Esophagus mucosa (tissue), 1 donor: Measurements from ENCODE around the gene CCDC9B. TPM values are rescaled to one million over a fixed set of nuclear protein-coding genes. Genes with fewer than 3 reads are reported as not detected.

Experiments used
- ATAC-seq: fragments of 200-7000 bp; cut with Tn5 transposase; one replicate; pipeline ENCODE4 v1.9.1; 2020
- total RNA-seq: library from RNA; stranded (reverse); gene quantifications from one replicate; pipeline ENCODE4 v1.2.4, GENCODE V29; 2023
- donor health status: DM: yes; HTN: yes; CAD: no.

The CCDC9B gene
- total RNA-seq, 1 donor from 2014 or later = 21.3 TPM

- ATAC-seq = no peak
Measured at GRCh38 chr15:40365016-40365415, 24.3 kb upstream of the CCDC9B start.

- ATAC-seq = no peak
Measured at GRCh38 chr15:40364251-40364650, 23.5 kb upstream of the CCDC9B start.

- ATAC-seq = no peak
Measured at GRCh38 chr15:40363611-40364010, 22.9 kb upstream of the CCDC9B start.

GRCh38 chr15:40361640-40362039 is 20.9 kb upstream of the CCDC9B start:
- ATAC-seq = no peak

- no peak for ATAC-seq
Measured at GRCh38 chr15:40360015-40360414, 19.3 kb upstream of the CCDC9B start.

DNA sequence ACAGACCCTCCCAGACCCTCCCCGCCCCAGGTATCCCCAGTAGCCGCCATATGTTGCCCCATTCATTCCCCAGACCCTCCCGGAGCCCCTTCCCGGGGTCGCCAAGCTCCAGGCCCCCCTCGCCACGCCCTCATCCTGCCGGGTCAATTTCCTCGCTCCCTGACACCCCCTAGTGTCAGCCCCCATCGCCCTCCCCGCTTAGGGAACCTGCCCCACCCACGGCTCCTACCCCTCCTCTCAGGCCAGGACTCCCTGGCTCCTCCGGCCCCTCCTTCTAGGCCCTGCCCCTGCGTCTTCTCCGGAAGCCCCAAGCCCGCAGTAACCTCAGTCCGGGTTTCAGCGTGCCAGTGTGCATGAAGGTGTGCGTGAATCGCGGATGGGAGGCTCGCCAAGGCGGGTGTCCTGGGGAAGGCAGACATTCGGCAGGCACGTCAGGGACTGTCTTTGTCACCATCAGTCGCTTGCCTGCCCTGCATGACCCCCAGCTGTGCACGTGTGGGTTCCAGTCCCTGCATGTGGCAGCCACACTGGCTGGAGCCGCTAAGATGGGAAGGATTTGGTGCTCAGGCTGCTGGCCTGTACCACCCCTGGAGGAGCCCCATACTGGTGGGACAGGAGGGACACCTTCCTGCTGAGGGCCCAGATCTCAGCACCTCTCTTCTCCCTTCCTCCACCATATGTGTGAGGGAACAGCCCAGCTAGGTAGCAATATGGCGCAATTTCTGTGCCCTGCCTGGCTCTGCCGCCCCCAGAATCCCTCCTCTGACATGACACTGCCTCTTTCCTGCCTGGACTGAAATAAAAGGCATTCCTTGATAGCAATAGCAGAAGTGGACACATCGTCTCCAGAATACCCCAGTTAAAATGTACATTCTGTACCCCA is 18.0 kb upstream of the CCDC9B start:
- peak; percentile 5 for ATAC-seq

GRCh38 chr15:40357723-40358470 is 17.2 kb upstream of the CCDC9B start, which contains the start of gene DISP2:
DISP2 (plus strand) TSS chr15:40358219; CDS start chr15:40358322, 103 bp downstream.
- peak; percentile 79 for ATAC-seq

- ATAC-seq = no peak
Measured at GRCh38 chr15:40357246-40357645, 16.5 kb upstream of the CCDC9B start.

GRCh38 chr15:40355976-40356585 is 15.3 kb upstream of the CCDC9B start:
- ATAC-seq = no peak

- no peak for ATAC-seq
Measured at GRCh38 chr15:40354408-40355171, 13.9 kb upstream of the CCDC9B start.

- no peak for ATAC-seq
Measured at GRCh38 chr15:40353697-40354096, 13.0 kb upstream of the CCDC9B start.

GRCh38 chr15:40352281-40352901 is 11.7 kb upstream of the CCDC9B start:
- ATAC-seq = no peak

GRCh38 chr15:40349163-40349562 is 8.4 kb upstream of the CCDC9B start:
- ATAC-seq = no peak

DNA sequence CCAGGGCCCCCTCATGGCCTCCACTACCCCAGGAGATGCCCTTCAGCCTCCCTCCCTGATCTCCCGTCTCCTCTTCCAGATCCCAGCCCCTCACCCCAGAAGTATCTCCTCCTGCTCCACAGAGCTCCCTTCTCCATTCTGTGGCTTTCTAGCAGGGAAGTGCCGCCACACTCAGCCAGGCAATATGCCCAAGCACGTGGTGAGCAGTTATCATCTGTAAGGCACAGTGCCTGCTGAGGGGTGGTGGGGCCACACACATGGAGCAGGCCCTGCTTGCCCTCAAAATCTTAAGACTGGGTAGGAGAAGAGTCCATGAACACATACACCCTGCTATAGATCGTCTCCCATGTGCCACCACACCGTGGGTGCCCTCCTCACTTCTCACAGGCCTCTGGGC is 7.7 kb upstream of the CCDC9B start:
- ATAC-seq = no peak

DNA sequence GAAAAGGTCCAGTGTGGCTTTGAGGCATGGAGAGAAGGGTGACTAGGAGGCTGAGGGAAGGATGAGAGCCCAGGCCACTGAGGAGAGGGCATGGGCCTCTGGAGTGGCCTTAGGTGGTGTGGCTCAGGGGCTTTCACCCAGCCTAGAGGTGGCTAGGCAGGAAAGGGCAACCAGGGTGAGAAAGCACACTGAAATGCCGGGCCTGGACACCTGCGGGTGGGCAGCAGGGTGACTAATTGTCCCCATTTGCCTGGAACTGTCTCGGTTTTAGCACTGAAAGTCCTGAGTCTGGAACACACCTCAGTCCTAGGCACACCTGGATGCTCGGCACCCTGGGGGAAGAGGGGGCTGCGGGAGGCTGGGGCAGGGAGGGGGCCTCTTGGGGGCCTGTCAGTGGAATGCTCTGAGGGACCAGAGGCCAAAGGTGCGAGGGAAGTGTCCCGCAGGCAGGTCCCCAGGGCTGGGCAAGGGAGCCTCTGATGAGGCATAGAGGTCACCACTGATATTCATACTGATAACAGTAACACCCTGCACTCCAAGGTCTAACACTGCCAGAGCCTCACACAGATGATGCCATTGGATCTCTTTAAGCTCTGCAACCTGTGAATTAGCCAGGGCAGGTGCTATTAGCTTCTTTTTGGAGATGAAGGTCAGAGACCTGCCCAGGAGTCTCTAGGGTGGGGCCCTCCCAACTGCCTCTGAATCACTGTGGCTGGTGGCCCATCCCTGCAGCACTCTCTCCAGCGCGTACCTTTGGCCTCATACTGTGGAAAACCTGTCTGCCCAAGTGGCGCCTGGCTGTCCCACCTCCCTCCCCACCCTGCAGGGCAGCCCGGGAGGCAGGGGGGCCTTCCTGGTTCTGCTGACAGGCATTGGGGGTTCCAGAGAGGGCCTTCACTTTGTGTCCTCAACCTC is 7.1 kb upstream of the CCDC9B start:
- peak; percentile 83 for ATAC-seq

GRCh38 chr15:40346579-40347558 is 6.1 kb upstream of the CCDC9B start:
- no peak for ATAC-seq

DNA sequence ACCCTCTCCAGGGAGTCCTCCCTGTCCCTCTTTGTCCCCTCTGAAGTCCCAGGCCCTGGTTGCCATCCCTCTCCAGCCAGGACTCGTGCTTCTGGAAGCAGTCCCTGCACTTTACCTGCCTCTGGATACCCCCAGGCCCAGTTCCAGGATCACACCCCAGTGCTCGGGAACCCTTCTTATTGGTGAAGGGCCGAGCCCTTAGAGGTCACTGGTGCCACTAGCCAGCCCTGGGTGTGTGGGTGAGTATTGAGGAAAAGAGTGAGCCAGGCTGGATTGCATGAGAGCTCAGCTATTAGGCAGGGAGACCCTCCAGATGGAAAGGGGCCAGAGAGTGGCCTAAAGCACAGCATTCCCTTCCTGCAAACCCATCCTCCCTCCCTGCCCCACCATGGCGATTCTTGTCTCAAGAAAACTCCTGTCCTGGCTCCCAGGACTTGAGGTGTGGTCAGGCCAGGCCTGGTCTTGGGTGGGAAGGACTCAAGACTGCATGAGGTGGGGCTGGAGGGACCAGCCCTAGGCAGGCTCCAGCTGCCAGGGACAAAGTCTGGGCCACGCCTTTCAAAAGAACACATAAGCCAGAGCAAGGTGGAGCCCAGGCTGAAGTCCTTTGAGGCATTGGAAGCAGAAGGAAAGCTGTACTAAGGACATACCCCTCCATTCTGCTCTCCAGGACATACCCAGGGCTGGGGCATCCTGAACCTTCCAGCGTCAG is 5.3 kb upstream of the CCDC9B start:
- peak; percentile 56 for ATAC-seq

DNA sequence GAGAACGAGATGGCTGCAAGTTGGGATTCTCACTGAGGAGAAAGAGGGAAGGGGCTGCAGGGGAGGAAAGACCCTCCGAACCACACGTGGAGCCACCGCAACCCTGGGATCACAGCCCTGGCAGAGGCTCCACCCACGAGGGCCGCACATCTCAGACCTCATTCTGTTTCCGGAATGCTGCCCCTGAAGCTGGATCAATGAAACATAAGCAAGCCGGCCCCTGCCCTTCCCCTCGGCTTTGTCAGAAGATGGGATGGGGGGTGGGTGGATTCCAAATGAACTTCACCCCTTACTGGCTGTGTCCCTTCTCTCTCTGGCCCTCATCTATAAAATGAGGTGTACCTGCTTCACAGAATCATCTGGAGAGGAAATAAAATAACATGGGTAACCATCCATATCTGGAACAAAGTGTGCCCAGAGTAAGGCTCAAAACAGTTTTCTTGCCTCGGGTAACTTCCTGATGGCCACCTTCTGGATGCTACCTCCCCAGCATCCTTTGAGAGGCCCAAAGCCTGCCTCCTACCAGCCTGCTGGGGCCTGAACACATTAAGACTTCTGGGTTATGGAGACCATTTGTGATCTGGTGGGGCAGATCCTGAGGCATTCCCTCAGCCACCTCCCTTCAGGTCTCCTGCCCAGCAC is 4.6 kb upstream of the CCDC9B start:
- ATAC-seq = no peak
